ENCODE measurements around the gene CORO1A.
"Not testable (repeated sequence)": the region's sequence is repeated elsewhere in the genome, so short reads cannot be mapped to it uniquely, and the experiment has no call there.

GRCh38 chr16:30211414-30211813 lies 28.0 kb downstream of the CORO1A start:
- TF ChIP-seq CTCF, POLR2A (IDR thresholded peaks at IDR 0.05): not testable (repeated sequence)
